Mucosa of descending colon (tissue), 3 donors: ENCODE data around the gene TOLLIP. TPM values are rescaled to one million over a fixed set of nuclear protein-coding genes. Genes with fewer than 3 reads are reported as not detected.

Source experiments
- ATAC-seq: fragments of 200-7000 bp; cut with Tn5 transposase; one replicate; pipeline ENCODE4 v1.9.1; 2020; ENCODE audit warnings: mild to moderate bottlenecking, moderate library complexity
- DNase-seq, 3 donors: peaks; one replicate each; pipeline ENCODE4 v3.0.0-alpha.2; 2020
- H3K36me3 ChIP-seq: fragments of 200-600 bp; one replicate; pipeline ENCODE4 v1.8.0; 2021; ENCODE audit warnings: low read depth, mild to moderate bottlenecking
- H3K4me1 ChIP-seq: fragments of 200-600 bp; one replicate; pipeline ENCODE4 v1.8.0; 2021; ENCODE audit warnings: low read depth, mild to moderate bottlenecking
- H3K4me3 ChIP-seq: fragments of 200-600 bp; one replicate; pipeline ENCODE4 v1.8.0; 2021; ENCODE audit warnings: mild to moderate bottlenecking
- H3K9me3 ChIP-seq: fragments of 200-600 bp; one replicate; pipeline ENCODE4 v1.8.0; 2021; ENCODE audit warnings: mild to moderate bottlenecking
- intact Hi-C, 2 donors: fragments of 100-400 bp; cut with DNase I in 1 of 2; cut with micrococcal nuclease in 1 of 2; formaldehyde crosslinking; loops; one replicate each; pipeline versions ENCODE4 v1.11.0 to v1.11.1; 2022; cut with DNase I, micrococcal nuclease
- total RNA-seq, 3 donors: library from RNA; stranded (reverse); fragmentation: NEBNext Ultra II Directional in 2 of 3; extraction: Animal tissue kit (Norgen Biotek cat#: 25700) in 2 of 3; gene quantifications; one replicate each; pipeline versions ENCODE4 v1.2.1 to v1.2.4, GENCODE V29; 2021 to 2023
- TF ChIP-seq, protein P1 (sequence below): fragments of 200-600 bp; IDR thresholded peaks from one replicate; pipeline ENCODE4 v1.8.0; 2022; ENCODE audit warnings: antibody characterized with exemption, mild to moderate bottlenecking
- donor health status: DM: no; HTN: no; CAD: no; lungs with moderate emphysema.
- donor health status: DM: no; HTN: no; CAD: no.
- donor health status: DM: no; HTN: yes; CAD: no.

TOLLIP gene
- total RNA-seq, 3 donors from 2014 or later, result 62.4 to 65.4 (median 62.5) TPM

DNA sequence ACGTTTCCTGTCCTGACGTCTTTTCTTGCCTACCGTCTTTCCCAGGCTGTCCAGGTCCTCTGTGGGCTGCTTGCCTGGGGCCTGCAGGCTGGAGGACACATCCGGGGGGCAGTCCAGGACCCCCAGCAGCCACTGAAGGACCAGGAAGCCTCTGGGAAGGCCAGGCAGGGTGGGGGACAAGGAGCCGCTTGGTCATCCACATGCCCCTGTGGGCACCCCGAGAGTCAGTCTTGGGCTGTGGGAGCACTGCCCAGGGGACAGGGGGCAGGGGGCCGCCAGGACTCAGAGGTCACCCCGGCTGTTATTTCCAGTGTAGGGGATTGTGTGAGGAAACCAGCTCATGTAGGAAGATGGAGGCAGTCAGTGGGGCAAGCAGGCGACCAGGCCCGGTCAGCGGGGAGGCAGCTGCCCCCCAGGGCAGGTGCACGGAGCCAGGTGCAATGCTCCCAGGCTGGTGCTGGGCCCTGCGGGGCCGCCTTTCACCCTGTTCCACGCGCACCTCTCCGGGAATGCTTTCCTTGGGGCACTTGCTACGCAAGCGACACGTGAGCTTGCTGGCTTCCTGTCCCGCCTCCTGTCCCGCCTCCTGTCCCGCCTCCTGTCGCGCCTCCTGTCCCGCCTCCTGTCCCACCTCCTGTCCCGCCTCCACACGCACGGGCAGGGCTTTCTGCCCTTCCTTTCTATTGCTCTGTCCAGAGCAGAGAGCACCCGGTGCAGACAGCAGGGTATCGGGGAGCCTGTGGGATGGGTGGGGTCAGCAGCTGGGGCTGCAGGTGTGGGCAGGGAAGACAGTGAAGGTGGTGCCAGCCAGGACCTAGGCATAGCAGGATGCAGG is 47.0 kb downstream of the TOLLIP start:
- Histone ChIP-seq H3K9me3 (no peaks in the 10 kb centered on the region), H3K36me3 (no peaks in the 10 kb centered on the region), H3K4me3 (no peak overlapping the region), H3K4me1 (peaks cover 17% of the 10 kb centered on the region)
- ATAC-seq (peak; percentile 87), DNase-seq (peak; percentile 94 to 95 (median 94))
- TF ChIP-seq, protein P1, sequence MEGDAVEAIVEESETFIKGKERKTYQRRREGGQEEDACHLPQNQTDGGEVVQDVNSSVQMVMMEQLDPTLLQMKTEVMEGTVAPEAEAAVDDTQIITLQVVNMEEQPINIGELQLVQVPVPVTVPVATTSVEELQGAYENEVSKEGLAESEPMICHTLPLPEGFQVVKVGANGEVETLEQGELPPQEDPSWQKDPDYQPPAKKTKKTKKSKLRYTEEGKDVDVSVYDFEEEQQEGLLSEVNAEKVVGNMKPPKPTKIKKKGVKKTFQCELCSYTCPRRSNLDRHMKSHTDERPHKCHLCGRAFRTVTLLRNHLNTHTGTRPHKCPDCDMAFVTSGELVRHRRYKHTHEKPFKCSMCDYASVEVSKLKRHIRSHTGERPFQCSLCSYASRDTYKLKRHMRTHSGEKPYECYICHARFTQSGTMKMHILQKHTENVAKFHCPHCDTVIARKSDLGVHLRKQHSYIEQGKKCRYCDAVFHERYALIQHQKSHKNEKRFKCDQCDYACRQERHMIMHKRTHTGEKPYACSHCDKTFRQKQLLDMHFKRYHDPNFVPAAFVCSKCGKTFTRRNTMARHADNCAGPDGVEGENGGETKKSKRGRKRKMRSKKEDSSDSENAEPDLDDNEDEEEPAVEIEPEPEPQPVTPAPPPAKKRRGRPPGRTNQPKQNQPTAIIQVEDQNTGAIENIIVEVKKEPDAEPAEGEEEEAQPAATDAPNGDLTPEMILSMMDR, result no peak
- intact Hi-C loops, result no loop called here

DNA sequence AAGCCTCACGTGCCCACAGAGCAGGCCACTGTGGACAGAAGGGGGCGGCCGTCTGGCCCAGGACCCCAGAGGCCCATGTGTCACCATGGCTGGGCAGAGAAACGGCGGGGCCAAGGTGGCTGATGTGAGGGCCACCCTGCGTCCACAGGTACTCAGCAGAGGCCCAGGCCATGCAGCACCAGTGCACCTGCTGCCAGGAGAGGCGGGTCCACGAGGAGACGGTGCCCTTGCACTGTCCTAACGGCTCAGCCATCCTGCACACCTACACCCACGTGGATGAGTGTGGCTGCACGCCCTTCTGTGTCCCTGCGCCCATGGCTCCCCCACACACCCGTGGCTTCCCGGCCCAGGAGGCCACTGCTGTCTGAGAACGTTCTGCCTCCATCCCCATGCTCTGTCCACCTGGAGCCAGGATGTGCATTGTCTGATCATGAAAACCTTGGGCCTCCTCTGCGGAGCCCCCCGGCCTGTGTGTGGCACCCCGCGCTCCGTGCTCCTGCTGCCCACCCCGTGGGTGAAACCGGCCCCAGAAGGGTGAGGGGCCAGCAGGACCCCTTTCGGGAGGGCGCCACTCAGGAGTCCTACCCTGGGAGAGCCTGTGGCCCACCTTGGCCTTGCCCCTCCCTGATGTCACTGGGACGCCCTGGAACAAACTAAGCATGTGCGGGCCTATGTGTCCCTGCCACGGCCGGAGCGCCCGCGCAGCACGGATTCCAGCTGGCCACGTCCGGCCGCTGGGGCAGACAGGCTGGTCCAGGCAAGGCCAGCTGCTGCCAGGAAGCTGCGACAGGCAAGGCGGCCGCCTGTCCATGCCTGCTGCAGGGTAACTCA is 48.0 kb downstream of the TOLLIP start:
- intact Hi-C loops, result no loop called here
- TF ChIP-seq, protein P1, result no peak
- Histone ChIP-seq H3K36me3 (no peaks in the 10 kb centered on the region), H3K4me3 (no peak overlapping the region), H3K9me3 (no peaks in the 10 kb centered on the region), H3K4me1 (peaks cover 17% of the 10 kb centered on the region)
- DNase-seq (peak in 1 of 3 donors; percentile 60), ATAC-seq (no peak)

DNA sequence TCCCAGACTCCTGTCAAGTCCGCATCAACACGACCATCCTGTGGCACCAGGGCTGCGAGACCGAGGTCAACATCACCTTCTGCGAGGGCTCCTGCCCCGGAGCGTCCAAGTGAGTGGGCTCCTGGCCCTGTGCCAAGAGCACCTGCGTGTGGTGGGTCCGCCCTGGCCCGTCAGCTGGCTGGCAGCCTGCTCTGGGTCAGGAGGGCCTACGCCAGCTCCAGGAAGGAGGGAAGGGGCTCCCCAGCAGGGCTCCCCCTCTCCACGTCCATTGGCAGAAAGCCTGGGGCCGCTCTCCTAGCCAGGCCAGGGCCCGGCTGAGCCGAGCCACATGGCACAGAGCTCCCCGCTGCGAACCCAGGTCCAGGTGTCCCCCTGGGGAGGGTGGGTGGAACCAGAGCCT is 48.8 kb downstream of the TOLLIP start:
- TF ChIP-seq, protein P1, result no peak
- intact Hi-C loops, result no loop called here
- ATAC-seq (no peak), DNase-seq (peak in 1 of 3 donors; percentile 52)
- H3K9me3 ChIP-seq, result no peaks in the 10 kb centered on the region
- H3K4me3 ChIP-seq, result no peak overlapping the region
- no peaks in the 10 kb centered on the region for H3K36me3 ChIP-seq
- peaks cover 17% of the 10 kb centered on the region for H3K4me1 ChIP-seq

DNA sequence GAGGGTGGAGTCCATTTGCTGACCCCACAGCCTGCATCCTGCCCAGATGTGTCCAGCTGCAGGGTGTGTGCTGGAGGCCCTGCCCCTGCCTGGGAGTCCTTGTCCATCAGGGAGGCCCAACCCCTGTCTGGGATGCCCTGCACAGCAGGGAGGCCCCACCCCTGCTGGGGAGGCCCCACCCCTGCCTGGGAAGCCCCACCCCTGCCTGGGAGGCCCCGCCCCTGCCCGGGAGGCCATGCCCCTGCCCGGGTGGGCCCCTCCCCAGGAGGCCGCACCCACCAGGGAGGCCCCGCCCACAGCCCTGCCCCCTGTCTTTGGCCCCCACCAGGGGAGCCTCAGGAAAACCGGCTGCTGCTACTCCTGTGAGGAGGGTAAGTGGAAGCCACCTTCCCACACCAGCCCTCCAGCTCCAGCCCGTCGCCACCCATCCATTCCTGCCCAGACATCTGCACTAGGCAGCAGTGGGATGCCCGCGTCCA is 49.4 kb downstream of the TOLLIP start:
- ATAC-seq (peak; percentile 74), DNase-seq (peak; percentile 72 to 91 (median 82))
- Histone ChIP-seq H3K4me3 (no peak overlapping the region), H3K4me1 (peaks cover 17% of the 10 kb centered on the region), H3K36me3 (no peaks in the 10 kb centered on the region), H3K9me3 (no peaks in the 10 kb centered on the region)
- intact Hi-C loops, result no loop called here
- TF ChIP-seq, protein P1, result no peak

DNA sequence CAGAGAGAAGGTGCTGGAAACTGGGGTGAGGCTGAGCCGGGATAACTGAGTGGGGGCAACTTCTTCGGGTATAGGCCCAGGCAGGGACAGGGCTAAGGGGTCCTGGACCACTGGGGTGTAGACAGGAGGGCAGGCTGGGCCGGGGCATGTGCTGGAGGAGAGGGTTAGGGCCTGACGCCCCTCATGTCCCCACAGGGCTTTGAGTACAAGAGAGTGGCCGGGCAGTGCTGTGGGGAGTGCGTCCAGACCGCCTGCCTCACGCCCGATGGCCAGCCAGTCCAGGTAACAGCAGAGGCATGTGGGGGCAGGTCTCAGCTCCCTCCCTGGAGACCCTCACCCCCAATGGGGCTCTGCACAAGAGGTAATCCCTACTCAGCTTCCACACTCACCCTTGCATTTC is 49.9 kb downstream of the TOLLIP start:
- intact Hi-C loops, result no loop called here
- no peak overlapping the region for H3K4me3 ChIP-seq
- H3K4me1 ChIP-seq, result peaks cover 17% of the 10 kb centered on the region
- ATAC-seq, result no peak
- TF ChIP-seq, protein P1, result no peak
- H3K9me3 ChIP-seq, result no peaks in the 10 kb centered on the region
- no peaks in the 10 kb centered on the region for H3K36me3 ChIP-seq
- DNase-seq, result peak in 1 of 3 donors; percentile 46
